Measurements from ENCODE around the gene TBC1D3B.
"Not testable (repeated sequence)": the region's sequence is repeated elsewhere in the genome, so short reads cannot be mapped to it uniquely, and the experiment has no call there.

The TBC1D3B gene

GRCh38 chr17:36195434-36196130 lies 19.1 kb upstream of the TBC1D3B start:
- no peaks in the 10 kb centered on the region for H4K20me1 ChIP-seq (ENCODE audit: insufficient read depth, low read length)

GRCh38 chr17:36194832-36195433 lies 18.5 kb upstream of the TBC1D3B start:
- Histone ChIP-seq H3K27ac (ENCODE audit: low read length) (peak overlapping the region; percentile 84), H3K4me2 (ENCODE audit: low read depth, low read length) (peak overlapping the region; percentile 43; the same call in 1 of the 2 replicates), H3K9ac (ENCODE audit: low read length) (peak overlapping the region; percentile 80), H3K4me3 (ENCODE audit: low read length) (0 out of 2 replicates have a peak overlapping the region, but pooled peaks have one; percentile 1), H3F3A (ENCODE audit: insufficient read depth, low read length) (peaks cover 92% of the 10 kb centered on the region), H3K4me1 (ENCODE audit: low read length) (peaks cover 87% of the 10 kb centered on the region)
- H3K36me3 ChIP-seq (replicated peaks; ENCODE audit: insufficient read depth, low read length); H3K27me3 ChIP-seq (replicated peaks; ENCODE audit: insufficient read depth, low read length); H3K9me2 ChIP-seq (replicated peaks; ENCODE audit: insufficient read depth, low read length); DNase-seq; H3K9me3 ChIP-seq (replicated peaks; ENCODE audit: insufficient read depth, low read length); H3K79me2 ChIP-seq (ENCODE audit: low read length); H4K20me1 ChIP-seq (ENCODE audit: insufficient read depth, low read length); H2AFZ ChIP-seq (ENCODE audit: low read length): not testable (repeated sequence)

More at GRCh38 chr17:36195434-36196130, 19.1 kb upstream of the TBC1D3B start:
- Histone ChIP-seq H3K4me1 (ENCODE audit: low read length) (peaks cover 87% of the 10 kb centered on the region), H3K27me3 (replicated peaks; ENCODE audit: insufficient read depth, low read length) (no peaks in the 10 kb centered on the region), H3K9ac (ENCODE audit: low read length) (peak overlapping the region; percentile 80), H3K79me2 (ENCODE audit: low read length) (no peaks in the 10 kb centered on the region), H3K36me3 (replicated peaks; ENCODE audit: insufficient read depth, low read length) (no peaks in the 10 kb centered on the region), H3F3A (ENCODE audit: insufficient read depth, low read length) (peaks cover 92% of the 10 kb centered on the region), H3K27ac (ENCODE audit: low read length) (peak overlapping the region; percentile 84), H3K9me2 (replicated peaks; ENCODE audit: insufficient read depth, low read length) (no peaks in the 10 kb centered on the region), H2AFZ (ENCODE audit: low read length) (no peak overlapping the region), H3K9me3 (replicated peaks; ENCODE audit: insufficient read depth, low read length) (no peaks in the 10 kb centered on the region), H3K4me2 (ENCODE audit: low read depth, low read length) (peak overlapping the region; percentile 43), H3K4me3 (ENCODE audit: low read length) (peak overlapping the region; percentile 1; the same call in 1 of the 2 replicates)
- TF ChIP-seq EZH2 (optimal IDR thresholded peaks at IDR 0.05; ENCODE audit: low read depth, low read length) (no peak), EZH2phosphoT487 (IDR thresholded peaks at IDR 0.05; ENCODE audit: low read length) (no peak), CTCF (IDR thresholded peaks at IDR 0.05; ENCODE audit: low read length) (no peak)
- no peak for DNase-seq

GRCh38 chr17:36194147-36194831 lies 17.9 kb upstream of the TBC1D3B start:
- not testable (repeated sequence) for H2AFZ ChIP-seq (ENCODE audit: low read length); H3K9me3 ChIP-seq (replicated peaks; ENCODE audit: insufficient read depth, low read length); H4K20me1 ChIP-seq (ENCODE audit: insufficient read depth, low read length); H3K9me2 ChIP-seq (replicated peaks; ENCODE audit: insufficient read depth, low read length); H3K4me2 ChIP-seq (ENCODE audit: low read depth, low read length); H3K79me2 ChIP-seq (ENCODE audit: low read length); H3K9ac ChIP-seq (ENCODE audit: low read length); H3K36me3 ChIP-seq (replicated peaks; ENCODE audit: insufficient read depth, low read length); DNase-seq; H3K27me3 ChIP-seq (replicated peaks; ENCODE audit: insufficient read depth, low read length); H3K4me3 ChIP-seq (ENCODE audit: low read length)
- Histone ChIP-seq H3F3A (ENCODE audit: insufficient read depth, low read length) (peaks cover 90% of the 10 kb centered on the region), H3K27ac (ENCODE audit: low read length) (peak overlapping the region; percentile 84; the same call in 1 of the 2 replicates), H3K4me1 (ENCODE audit: low read length) (peaks cover 86% of the 10 kb centered on the region)

GRCh38 chr17:36193216-36193775 lies 16.9 kb upstream of the TBC1D3B start:
- DNase-seq, result no peak
- H3F3A ChIP-seq (ENCODE audit: insufficient read depth, low read length), result peaks cover 89% of the 10 kb centered on the region
- no peaks in the 10 kb centered on the region for H4K20me1 ChIP-seq (ENCODE audit: insufficient read depth, low read length)
- H3K4me3 ChIP-seq (ENCODE audit: low read length), result no peak overlapping the region
- H3K9ac ChIP-seq (ENCODE audit: low read length), result peak overlapping the region; percentile 28; the same call in 1 of the 2 replicates
- H3K79me2 ChIP-seq (ENCODE audit: low read length), result no peaks in the 10 kb centered on the region
- H3K27me3 ChIP-seq (replicated peaks; ENCODE audit: insufficient read depth, low read length), result no peaks in the 10 kb centered on the region
- H3K9me2 ChIP-seq (replicated peaks; ENCODE audit: insufficient read depth, low read length), result no peaks in the 10 kb centered on the region
- peak overlapping the region; percentile 80; the same call in 1 of the 2 replicates for H3K27ac ChIP-seq (ENCODE audit: low read length)
- TF ChIP-seq CTCF (IDR thresholded peaks at IDR 0.05; ENCODE audit: low read length), result no peak
- peak overlapping the region; percentile 39; the same call in 1 of the 2 replicates for H3K4me2 ChIP-seq (ENCODE audit: low read depth, low read length)
- H2AFZ ChIP-seq (ENCODE audit: low read length), result no peak overlapping the region
- H3K36me3 ChIP-seq (replicated peaks; ENCODE audit: insufficient read depth, low read length), result no peaks in the 10 kb centered on the region
- H3K9me3 ChIP-seq (replicated peaks; ENCODE audit: insufficient read depth, low read length), result no peaks in the 10 kb centered on the region
- H3K4me1 ChIP-seq (ENCODE audit: low read length), result peaks cover 87% of the 10 kb centered on the region

- peak overlapping the region; percentile 43 for H3K9ac ChIP-seq (ENCODE audit: low read length)
- not testable (repeated sequence) for H3K79me2 ChIP-seq (ENCODE audit: low read length); H3K9me3 ChIP-seq (replicated peaks; ENCODE audit: insufficient read depth, low read length); H2AFZ ChIP-seq (ENCODE audit: low read length); H3K9me2 ChIP-seq (replicated peaks; ENCODE audit: insufficient read depth, low read length); H3K27me3 ChIP-seq (replicated peaks; ENCODE audit: insufficient read depth, low read length); DNase-seq; H4K20me1 ChIP-seq (ENCODE audit: insufficient read depth, low read length); H3K4me3 ChIP-seq (ENCODE audit: low read length); H3K36me3 ChIP-seq (replicated peaks; ENCODE audit: insufficient read depth, low read length)
- peaks cover 78% of the 10 kb centered on the region for H3F3A ChIP-seq (ENCODE audit: insufficient read depth, low read length)
- peaks cover 81% of the 10 kb centered on the region for H3K4me1 ChIP-seq (ENCODE audit: low read length)
- H3K27ac ChIP-seq (ENCODE audit: low read length), result peak overlapping the region; percentile 80
- H3K4me2 ChIP-seq (ENCODE audit: low read depth, low read length), result peak overlapping the region; percentile 44
Observed at GRCh38 chr17:36190549-36191330, 14.3 kb upstream of the TBC1D3B start.
